BE2C (cell line): ENCODE results near the gene OR6B2.
A peak's percentile ranks its signal among the peaks of the same experiment; 100 is the strongest.

Experiments
- DNase-seq: peaks from one replicate; pipeline ENCODE4 v3.0.0-alpha.2; 2020
- H3K27me3 ChIP-seq: fragments of 250-450 bp; sonication (Bioruptor Pico); 2 replicates; pipeline ENCODE4 v1.5.1; 2020; ENCODE audit warnings: mild to moderate bottlenecking
- H3K36me3 ChIP-seq: fragments of 250-450 bp; sonication (Bioruptor Pico); 2 replicates; pipeline ENCODE4 v1.5.1; 2020; ENCODE audit warnings: mild to moderate bottlenecking
- H3K4me1 ChIP-seq: fragments of 250-450 bp; sonication (Bioruptor Pico); 2 replicates; pipeline ENCODE4 v1.5.1; 2020
- H3K4me3 ChIP-seq: 2 replicates; pipeline ENCODE4 v1.5.1; 2011; ENCODE audit warnings: low read depth, low read length
- H3K9me3 ChIP-seq: fragments of 250-450 bp; sonication (Bioruptor Pico); 2 replicates; pipeline ENCODE4 v1.5.1; 2020
- CTCF ChIP-seq: IDR thresholded peaks from 2 replicates; pipeline ENCODE4 v1.5.1; 2012; ENCODE audit warnings: mild to moderate bottlenecking, low read depth, low read length

The OR6B2 gene

GRCh38 chr2:240013343-240013742, 16.9 kb downstream of the OR6B2 start:
- peak; percentile 28 for TF ChIP-seq CTCF

GRCh38 chr2:240002983-240003382, 27.2 kb downstream of the OR6B2 start:
- no peak overlapping the region for H3K4me3 ChIP-seq
- DNase-seq = no peak
- H3K4me1 ChIP-seq = no peaks in the 10 kb centered on the region
- peaks cover 76% of the 10 kb centered on the region for H3K36me3 ChIP-seq
- no peaks in the 10 kb centered on the region for H3K9me3 ChIP-seq
- TF ChIP-seq CTCF = no peak
- H3K27me3 ChIP-seq = no peaks in the 10 kb centered on the region

More at GRCh38 chr2:240013343-240013742, 16.9 kb downstream of the OR6B2 start:
- Histone ChIP-seq H3K27me3 (no peaks in the 10 kb centered on the region), H3K4me3 (no peak overlapping the region), H3K9me3 (no peaks in the 10 kb centered on the region), H3K4me1 (no peaks in the 10 kb centered on the region), H3K36me3 (peaks cover 91% of the 10 kb centered on the region)
- no peak for DNase-seq

GRCh38 chr2:240000671-240001070, 29.6 kb downstream of the OR6B2 start:
- Histone ChIP-seq H3K4me1 (no peaks in the 10 kb centered on the region), H3K36me3 (peaks cover 57% of the 10 kb centered on the region), H3K4me3 (no peak overlapping the region), H3K27me3 (no peaks in the 10 kb centered on the region), H3K9me3 (no peaks in the 10 kb centered on the region)
- TF ChIP-seq CTCF = no peak
- DNase-seq = no peak

- DNase-seq = no peak
- Histone ChIP-seq H3K4me3 (no peak overlapping the region), H3K27me3 (no peaks in the 10 kb centered on the region), H3K9me3 (no peaks in the 10 kb centered on the region), H3K36me3 (peaks cover 31% of the 10 kb centered on the region), H3K4me1 (no peaks in the 10 kb centered on the region)
- TF ChIP-seq CTCF = no peak
These were observed 32.4 kb downstream of the OR6B2 start for GRCh38 chr2:239997686-239998409.

GRCh38 chr2:239994086-239994485, 36.1 kb downstream of the OR6B2 start:
- peaks cover 20% of the 10 kb centered on the region for H3K36me3 ChIP-seq
- no peak for DNase-seq

More at GRCh38 chr2:239994086-239994485, 36.1 kb downstream of the OR6B2 start:
- Histone ChIP-seq H3K4me1 (peaks cover 7% of the 10 kb centered on the region; the same call in 1 of the 2 replicates), H3K27me3 (no peaks in the 10 kb centered on the region), H3K4me3 (no peak overlapping the region), H3K9me3 (no peaks in the 10 kb centered on the region)
- TF ChIP-seq CTCF = no peak
